Measurements from ENCODE around the gene SLC25A22. TPM values are rescaled to one million over a fixed set of nuclear protein-coding genes. Genes with fewer than 3 reads are reported as not detected.

Gene SLC25A22
- total RNA-seq (2022; extraction: Qiagen RNA extraction; ENCODE audit: low read depth) = 21.8 to 34.9 TPM (median 34.1 TPM) in 5 replicates

GRCh38 chr11:798093-798713 is at the start of gene SLC25A22:
Gene SLC25A22 (minus strand): TSS chr11:798281. CDS start chr11:795006, 3,275 bp downstream.

GRCh38 chr11:842370-843002 is 44.4 kb upstream of the SLC25A22 start, which contains the start of the genes POLR2L and TSPAN4:
Gene POLR2L (minus strand): TSS chr11:842529. CDS start chr11:842508, 21 bp downstream.
Gene TSPAN4 (plus strand): TSS chr11:842852. CDS start chr11:850305, 7,453 bp downstream.

GRCh38 chr11:832529-833113 is 34.5 kb upstream of the SLC25A22 start, which contains the start of gene CD151:
Gene CD151 (plus strand): TSS chr11:832952. CDS start chr11:836070, 3,118 bp downstream.

GRCh38 chr11:827897-828192 is 29.8 kb upstream of the SLC25A22 start, which contains the start of gene CRACR2B:
Gene CRACR2B (plus strand): TSS chr11:827919. CDS start chr11:828608, 689 bp downstream.

GRCh38 chr11:818396-819128 is 20.5 kb upstream of the SLC25A22 start, which contains the start of gene PNPLA2:
Gene PNPLA2 (plus strand): TSS chr11:818914. CDS start chr11:819719, 805 bp downstream.

GRCh38 chr11:809287-810039 is 11.4 kb upstream of the SLC25A22 start, which contains the start of gene RPLP2:
Gene RPLP2 (plus strand): TSS chr11:809967. CDS start chr11:810235, 268 bp downstream.

GRCh38 chr11:789943-790342 is 8.1 kb downstream of the SLC25A22 start, which contains the start of gene CEND1:
Gene CEND1 (minus strand): TSS chr11:790090. CDS start chr11:788576, 1,514 bp downstream.

GRCh38 chr11:777288-778255 is 20.5 kb downstream of the SLC25A22 start, which contains the start of gene GATD1:
Gene GATD1 (minus strand): TSS chr11:777487. CDS start chr11:777462, 25 bp downstream.

GRCh38 chr11:747158-748006 is 50.7 kb downstream of the SLC25A22 start, which contains the start of gene TALDO1:
Gene TALDO1 (plus strand): TSS chr11:747464. CDS start chr11:747482, 18 bp downstream.

Other genes starting within 250 kb of the SLC25A22 start
- 1.9 to 3.0 TPM (median 2.3 TPM) in 5 replicates for gene LMNTD2, start 237.5 kb downstream of the SLC25A22 start, total RNA-seq (2022; extraction: Qiagen RNA extraction; ENCODE audit: low read depth)
- gene RASSF7, start 237.3 kb downstream of the SLC25A22 start, total RNA-seq (2022; extraction: Qiagen RNA extraction; ENCODE audit: low read depth) = 45.1 to 53.1 TPM (median 51.9 TPM) in 5 replicates
- gene PHRF1, start 221.8 kb downstream of the SLC25A22 start, total RNA-seq (2022; extraction: Qiagen RNA extraction; ENCODE audit: low read depth) = 29.5 to 38.7 TPM (median 35.4 TPM) in 5 replicates
- gene IRF7, start 182.3 kb downstream of the SLC25A22 start, total RNA-seq (2022; extraction: Qiagen RNA extraction; ENCODE audit: low read depth) = 5.8 to 8.1 TPM (median 5.9 TPM) in 5 replicates
- 0.08 to 0.14 TPM (median 0.09 TPM) in 3 of 5 replicates, not detected in the others for gene CDHR5, start 173.3 kb downstream of the SLC25A22 start, total RNA-seq (2022; extraction: Qiagen RNA extraction; ENCODE audit: low read depth)
- not detected in 5 replicates for gene SCT, start 171.1 kb downstream of the SLC25A22 start, total RNA-seq (2022; extraction: Qiagen RNA extraction; ENCODE audit: low read depth)
- 0.10 to 0.41 TPM (median 0.24 TPM) in 5 replicates for gene DRD4, start 161.0 kb downstream of the SLC25A22 start, total RNA-seq (2022; extraction: Qiagen RNA extraction; ENCODE audit: low read depth)
- gene DEAF1, start 103.1 kb downstream of the SLC25A22 start, total RNA-seq (2022; extraction: Qiagen RNA extraction; ENCODE audit: low read depth) = 26.1 to 38.9 TPM (median 32.1 TPM) in 5 replicates
- 8.4 to 10.4 TPM (median 10.0 TPM) in 5 replicates for gene TMEM80, start 102.5 kb downstream of the SLC25A22 start, total RNA-seq (2022; extraction: Qiagen RNA extraction; ENCODE audit: low read depth)
- 76.9 to 131 TPM (median 114 TPM) in 5 replicates for gene EPS8L2, start 92.0 kb downstream of the SLC25A22 start, total RNA-seq (2022; extraction: Qiagen RNA extraction; ENCODE audit: low read depth)
- gene TALDO1, start 50.8 kb downstream of the SLC25A22 start, total RNA-seq (2022; extraction: Qiagen RNA extraction; ENCODE audit: low read depth) = 394 to 439 TPM (median 414 TPM) in 5 replicates
- 36.6 to 48.9 TPM (median 44.7 TPM) in 5 replicates for gene GATD1, start 20.8 kb downstream of the SLC25A22 start, total RNA-seq (2022; extraction: Qiagen RNA extraction; ENCODE audit: low read depth)
- 1.2 to 2.7 TPM (median 1.9 TPM) in 5 replicates for gene CEND1, start 8.2 kb downstream of the SLC25A22 start, total RNA-seq (2022; extraction: Qiagen RNA extraction; ENCODE audit: low read depth)
- gene PIDD1, start 7.0 kb upstream of the SLC25A22 start, total RNA-seq (2022; extraction: Qiagen RNA extraction; ENCODE audit: low read depth) = 8.6 to 14.2 TPM (median 13.8 TPM) in 5 replicates
- gene RPLP2, start 11.7 kb upstream of the SLC25A22 start, total RNA-seq (2022; extraction: Qiagen RNA extraction; ENCODE audit: low read depth) = 1,669 to 2,765 TPM (median 2,317 TPM) in 5 replicates
- 36.8 to 63.3 TPM (median 53.7 TPM) in 5 replicates for gene PNPLA2, start 20.6 kb upstream of the SLC25A22 start, total RNA-seq (2022; extraction: Qiagen RNA extraction; ENCODE audit: low read depth)
- 5.0 to 6.2 TPM (median 5.5 TPM) in 5 replicates for gene CRACR2B, start 29.6 kb upstream of the SLC25A22 start, total RNA-seq (2022; extraction: Qiagen RNA extraction; ENCODE audit: low read depth)
- 811 to 833 TPM (median 824 TPM) in 5 replicates for gene CD151, start 34.7 kb upstream of the SLC25A22 start, total RNA-seq (2022; extraction: Qiagen RNA extraction; ENCODE audit: low read depth)
- 586 to 744 TPM (median 634 TPM) in 5 replicates for gene POLR2L, start 44.2 kb upstream of the SLC25A22 start, total RNA-seq (2022; extraction: Qiagen RNA extraction; ENCODE audit: low read depth)
- gene TSPAN4, start 44.6 kb upstream of the SLC25A22 start, total RNA-seq (2022; extraction: Qiagen RNA extraction; ENCODE audit: low read depth) = 133 to 197 TPM (median 190 TPM) in 5 replicates
- 71.0 to 80.8 TPM (median 73.7 TPM) in 5 replicates for gene CHID1, start 112.5 kb upstream of the SLC25A22 start, total RNA-seq (2022; extraction: Qiagen RNA extraction; ENCODE audit: low read depth)
- gene AP2A2, start 127.6 kb upstream of the SLC25A22 start, total RNA-seq (2022; extraction: Qiagen RNA extraction; ENCODE audit: low read depth) = 33.0 to 41.4 TPM (median 36.8 TPM) in 5 replicates
- gene MUC6, start 238.4 kb upstream of the SLC25A22 start, total RNA-seq (2022; extraction: Qiagen RNA extraction; ENCODE audit: low read depth) = 0.01 TPM in 1 of 5 replicates, not detected in the others